NCI-H2196 treated with DMSO at 0.1 percent for 48 hours (cell line): ENCODE results near the gene RAP1GAP2.
A peak's percentile ranks its signal among the peaks of the same experiment; 100 is the strongest.
"Not testable (repeated sequence)": the region's sequence is repeated elsewhere in the genome, so short reads cannot be mapped to it uniquely, and the experiment has no call there.

Experiments
- DNase-seq: peaks from one replicate; lab custom pipeline; 2025; ENCODE audit not compliant: unreplicated experiment; lab: John Stamatoyannopoulos, UW

RAP1GAP2 gene

DNA sequence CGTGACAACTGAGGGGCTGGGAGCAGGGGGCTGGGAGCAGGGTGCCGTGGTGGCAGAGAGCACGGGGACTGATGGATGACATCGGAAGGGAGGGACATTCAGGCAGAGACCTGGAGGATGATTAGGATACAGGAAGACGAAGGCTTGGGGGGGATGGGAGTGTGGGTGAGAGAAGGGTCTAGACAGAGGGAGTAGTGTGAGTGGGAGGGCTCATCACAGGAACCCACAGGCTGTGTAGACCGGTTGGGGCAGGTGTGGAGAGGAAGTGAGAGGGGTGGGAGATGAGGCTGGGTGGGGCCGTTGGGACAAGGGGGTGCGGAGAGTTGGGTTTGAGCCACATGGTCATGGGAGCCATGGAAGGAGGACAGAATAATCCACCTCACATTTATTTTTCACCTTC, 83.8 kb downstream of the RAP1GAP2 start:
- no peak for DNase-seq

DNA sequence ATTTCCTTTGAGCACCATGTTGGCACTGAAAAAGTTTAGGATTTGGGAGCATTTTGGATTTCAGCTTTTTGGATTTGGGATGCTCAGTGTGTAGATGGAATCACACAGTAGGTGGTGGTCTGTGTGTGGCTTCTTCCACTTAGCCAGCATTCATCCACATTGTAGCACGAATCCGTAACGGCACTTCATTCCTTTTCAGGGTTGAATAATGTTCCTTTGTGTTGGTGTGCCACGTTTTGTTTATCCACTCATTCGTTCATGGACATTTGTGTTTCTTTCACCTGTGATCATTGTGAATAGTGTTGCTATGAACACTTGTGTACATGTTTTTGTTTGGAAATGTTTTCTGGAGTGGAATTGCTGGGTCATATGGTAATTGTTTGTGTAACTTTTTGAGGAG, 85.1 kb downstream of the RAP1GAP2 start:
- no peak for DNase-seq

DNA sequence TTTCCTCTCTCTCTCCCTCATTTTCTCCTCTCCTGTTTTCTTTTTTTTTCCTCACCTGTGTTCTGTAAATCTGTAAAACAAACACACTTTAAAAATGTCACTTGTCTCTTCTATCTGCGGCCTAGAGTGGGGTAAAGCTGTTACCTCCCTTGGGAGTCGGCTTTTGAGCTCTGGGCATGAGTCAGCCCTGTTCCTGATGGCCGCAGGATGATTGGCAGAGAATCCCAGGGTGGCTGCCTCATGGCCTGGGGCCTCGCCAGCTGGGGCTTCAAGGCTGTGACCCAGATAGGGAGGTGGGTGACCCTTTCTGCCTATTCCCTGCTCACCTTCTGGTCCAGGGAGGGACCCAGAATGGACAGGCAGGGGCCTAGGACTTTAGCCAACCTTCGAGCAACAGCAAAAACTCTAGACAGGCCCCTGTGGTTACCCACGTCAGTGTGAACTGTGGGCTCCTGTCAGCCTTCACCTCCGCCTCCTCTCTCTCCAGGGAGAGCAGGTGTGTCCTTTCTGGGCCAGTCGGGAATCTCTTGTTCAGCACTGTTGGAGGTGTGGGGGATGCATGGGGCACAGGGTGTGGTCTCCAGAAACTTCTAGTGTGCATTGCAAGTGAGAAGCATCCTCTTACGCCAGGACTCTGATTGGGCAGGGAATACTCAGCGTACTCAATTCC, 87.4 kb downstream of the RAP1GAP2 start:
- no peak for DNase-seq

DNA sequence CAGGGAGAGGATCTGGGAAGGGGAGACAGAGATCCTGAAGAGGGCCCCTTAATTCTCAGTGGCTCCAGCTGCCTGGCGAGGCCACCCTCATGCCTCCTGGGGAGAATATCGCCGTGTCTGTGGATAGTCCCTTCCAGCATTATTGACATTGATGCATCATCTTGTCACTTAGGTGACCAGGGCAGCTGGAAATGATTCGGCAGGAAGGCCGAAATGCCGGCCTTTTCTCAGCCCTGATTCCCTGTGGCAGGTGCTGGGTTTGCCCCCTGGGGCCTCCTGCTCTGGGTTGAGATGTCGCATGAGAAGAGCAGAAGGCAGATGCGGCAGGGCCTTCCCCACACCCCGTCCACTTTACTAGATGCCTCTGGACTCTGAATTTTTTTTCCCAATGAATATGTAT, 89.5 kb downstream of the RAP1GAP2 start:
- no peak for DNase-seq

DNA sequence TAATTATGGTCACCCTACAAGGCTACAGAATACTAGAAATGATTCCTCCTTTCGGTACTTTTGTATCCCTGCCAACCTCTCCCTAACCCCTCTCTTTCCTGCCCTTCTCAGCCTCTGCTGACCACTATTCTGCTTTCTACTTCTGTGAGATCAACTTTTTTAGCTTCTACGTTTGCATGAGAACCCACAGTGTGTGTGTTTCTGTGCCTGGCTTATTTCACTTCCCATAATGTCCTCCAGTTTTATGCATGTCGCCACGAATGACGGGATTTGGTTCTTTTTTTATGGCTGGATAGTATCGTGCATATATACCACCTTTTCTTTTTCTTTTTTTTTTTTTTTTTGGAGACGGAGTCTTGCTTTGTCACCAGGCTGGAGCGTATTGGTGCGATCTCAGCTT, 92.1 kb downstream of the RAP1GAP2 start:
- DNase-seq, result no peak

DNA sequence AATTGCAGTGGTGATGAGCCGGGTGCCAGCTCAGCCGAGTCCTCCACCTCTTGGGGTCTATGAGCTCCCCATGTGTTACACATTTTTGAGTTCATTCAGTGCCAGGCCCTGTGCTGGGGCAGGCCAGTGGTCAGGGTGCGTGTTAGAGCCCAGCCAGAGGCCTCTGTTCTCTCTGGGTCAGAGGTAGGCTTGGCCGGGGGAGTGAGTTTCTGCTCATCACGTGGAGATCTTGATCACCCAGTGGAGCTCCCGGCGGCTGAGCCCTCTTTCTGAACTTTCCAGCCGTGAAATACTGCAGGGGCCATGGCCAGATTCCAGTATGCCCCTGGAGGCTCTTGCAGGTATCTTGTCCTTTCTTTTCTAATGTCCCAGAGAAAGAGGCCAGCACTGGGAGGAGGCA, 93.0 kb downstream of the RAP1GAP2 start:
- no peak for DNase-seq

DNA sequence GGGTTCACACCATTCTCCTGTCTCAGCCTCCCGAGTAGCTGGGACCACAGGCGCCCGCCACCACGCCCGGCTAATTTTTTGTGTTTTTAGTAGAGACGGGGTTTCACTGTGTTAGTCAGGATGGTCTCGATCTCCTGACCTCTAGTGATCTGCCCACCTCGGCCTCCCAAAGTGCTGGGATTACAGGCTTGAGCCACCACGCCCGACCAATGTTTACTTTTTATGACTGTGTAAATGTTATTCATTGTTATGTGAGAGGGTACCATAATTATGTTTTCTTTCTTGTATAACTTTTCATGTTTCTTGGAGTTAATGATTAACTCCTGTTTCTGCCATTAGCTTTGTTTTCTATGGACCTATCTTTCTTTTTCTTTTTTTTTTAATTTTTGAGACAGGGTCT, 94.5 kb downstream of the RAP1GAP2 start:
- not testable (repeated sequence) for DNase-seq

DNA sequence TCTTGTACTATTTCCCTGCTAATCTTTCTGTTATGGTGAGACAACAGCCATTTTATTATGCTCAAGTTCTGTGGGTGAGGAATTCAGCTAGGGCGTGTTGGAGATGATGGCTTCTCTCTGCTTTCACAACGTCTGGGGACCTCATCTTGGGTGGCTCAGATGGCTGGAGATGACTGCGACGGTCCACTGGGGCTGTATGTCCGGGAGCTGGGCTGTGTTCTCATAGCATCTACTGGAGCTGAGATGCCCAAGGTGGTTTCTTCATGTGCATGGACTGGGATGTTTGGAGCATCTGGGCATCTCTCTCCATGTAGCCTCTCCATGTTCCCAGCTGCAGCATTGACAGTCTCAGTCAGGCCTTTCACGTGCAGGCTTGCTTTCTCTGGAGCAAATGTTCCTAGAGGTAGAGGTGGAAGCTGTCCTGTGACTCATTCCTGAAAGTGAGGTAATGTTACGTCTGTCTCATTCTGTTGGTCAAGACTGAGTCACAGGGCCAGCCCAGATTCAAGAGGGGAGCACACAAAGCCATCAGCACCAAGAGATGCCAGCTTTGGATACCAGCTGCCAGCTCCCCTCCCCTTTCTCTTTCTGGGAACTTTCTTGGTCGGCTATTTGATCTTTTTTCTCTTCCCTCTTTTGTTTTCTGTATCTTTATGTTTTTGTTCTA, 96.2 kb downstream of the RAP1GAP2 start:
- DNase-seq, result peak; percentile 55

DNA sequence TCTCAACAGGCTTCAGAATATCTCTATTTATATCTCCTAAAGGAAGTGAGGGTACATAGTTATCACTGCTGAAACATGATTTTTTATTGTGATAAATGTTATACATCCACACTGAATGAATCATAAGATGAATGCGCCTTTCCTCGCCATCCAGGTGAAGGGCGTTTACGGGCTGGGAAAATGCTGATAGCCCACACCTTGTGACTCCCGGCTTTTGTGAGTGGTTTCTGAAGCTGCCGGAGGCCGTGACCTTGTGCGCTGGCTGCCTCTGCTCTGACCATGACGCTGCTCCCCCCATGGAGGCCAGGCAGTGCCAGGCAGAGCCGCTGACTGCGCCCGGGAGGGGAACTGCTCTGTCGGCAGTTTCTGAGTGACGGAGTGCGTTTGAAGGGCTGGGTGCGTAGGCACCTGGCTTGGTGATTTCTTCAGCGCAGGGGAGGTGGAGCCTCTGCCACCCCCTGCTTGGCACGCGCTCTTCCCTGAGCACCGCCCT, 97.2 kb downstream of the RAP1GAP2 start:
- DNase-seq, result no peak

DNA sequence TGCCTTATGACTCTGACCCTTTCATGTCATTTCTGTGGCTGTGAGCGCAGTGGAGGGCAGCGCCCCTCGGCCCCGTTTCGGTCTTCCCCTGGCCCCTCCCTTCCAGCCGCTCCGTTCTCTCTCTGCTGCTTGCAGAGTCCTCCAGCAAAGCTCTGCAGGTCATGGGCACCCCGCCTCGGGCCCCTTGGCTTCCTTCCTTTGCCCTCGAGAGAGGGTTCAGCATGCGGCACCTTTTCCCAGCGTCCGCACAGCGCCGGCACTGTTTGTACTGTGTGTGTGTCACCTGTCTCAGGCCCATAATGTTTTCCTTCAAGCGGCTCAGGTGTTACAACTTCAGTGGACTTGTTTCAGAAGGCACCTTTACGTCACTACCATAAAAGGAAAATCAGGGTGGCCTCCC, 98.5 kb downstream of the RAP1GAP2 start:
- DNase-seq, result no peak

DNA sequence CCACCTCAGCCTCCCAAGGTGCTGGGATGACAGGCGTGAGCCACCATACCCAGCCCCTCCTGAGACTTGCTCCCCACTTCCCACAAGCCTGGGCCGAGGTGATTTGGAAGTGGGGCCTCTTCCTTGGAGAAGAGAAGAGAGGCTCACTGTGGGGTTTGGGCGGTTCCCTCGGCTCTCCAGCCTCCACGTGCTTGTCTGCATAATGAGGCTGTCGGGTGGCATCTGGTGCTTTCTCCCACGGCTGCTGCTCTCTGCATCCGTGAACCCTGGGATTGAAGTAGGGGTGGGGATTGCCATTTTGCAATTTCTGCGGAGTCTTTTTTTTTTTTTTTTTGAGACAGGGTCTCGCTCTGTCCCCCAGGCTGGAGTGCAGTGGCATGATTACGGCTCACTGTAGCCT, 101.4 kb downstream of the RAP1GAP2 start:
- no peak for DNase-seq

DNA sequence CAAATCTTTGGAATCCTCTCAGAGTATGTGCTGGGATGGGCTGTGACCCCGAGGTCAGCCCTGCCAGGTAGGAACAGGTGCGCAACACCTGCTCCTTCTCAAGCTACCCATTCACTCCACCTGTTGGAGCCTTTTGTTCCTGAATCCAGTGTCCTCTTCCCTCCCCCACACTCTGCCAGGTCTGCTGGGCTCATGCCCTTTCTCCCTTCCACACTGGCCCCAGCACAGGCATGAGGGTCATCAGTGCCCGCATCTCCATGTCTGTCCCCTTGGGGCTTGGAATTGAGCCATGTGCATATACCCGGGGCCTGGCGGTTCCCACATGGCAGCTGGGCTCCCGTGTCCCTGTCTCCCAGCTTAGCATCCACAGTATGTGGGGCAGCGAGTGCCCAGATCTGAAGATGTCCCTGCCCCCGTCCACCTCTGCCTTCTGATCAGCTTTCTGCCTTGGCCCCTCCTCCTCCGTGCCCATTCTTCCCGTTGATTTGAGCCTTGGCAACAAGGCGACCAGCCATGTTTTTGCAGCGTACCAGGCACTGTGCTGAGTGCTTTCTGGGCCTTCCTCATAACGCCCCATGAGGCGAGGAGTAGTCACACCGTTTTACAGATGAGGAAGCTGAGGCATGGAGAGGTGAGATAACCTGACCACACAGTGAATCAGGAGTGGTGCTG, 102.2 kb downstream of the RAP1GAP2 start:
- peak; percentile 50 for DNase-seq

DNA sequence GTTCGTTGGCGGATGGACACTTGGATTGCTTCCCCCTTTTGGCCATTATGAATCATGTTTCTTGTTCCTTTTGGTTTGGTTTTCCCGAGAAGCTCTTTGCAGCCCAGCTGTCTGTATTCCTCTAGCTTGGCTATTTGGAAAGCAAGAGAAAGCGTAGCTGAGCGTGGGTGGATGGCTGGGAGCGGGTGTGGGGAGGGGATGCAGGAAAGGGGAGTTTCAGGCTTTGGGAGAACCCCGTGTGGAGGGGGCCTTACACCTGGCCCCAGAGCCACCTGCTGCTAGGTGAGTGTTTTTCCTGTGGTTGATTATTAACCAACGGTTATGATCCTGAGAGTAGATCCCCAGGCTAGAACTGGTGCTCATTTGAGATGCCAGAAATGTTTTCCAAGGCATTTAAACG, 103.7 kb downstream of the RAP1GAP2 start:
- no peak for DNase-seq

DNA sequence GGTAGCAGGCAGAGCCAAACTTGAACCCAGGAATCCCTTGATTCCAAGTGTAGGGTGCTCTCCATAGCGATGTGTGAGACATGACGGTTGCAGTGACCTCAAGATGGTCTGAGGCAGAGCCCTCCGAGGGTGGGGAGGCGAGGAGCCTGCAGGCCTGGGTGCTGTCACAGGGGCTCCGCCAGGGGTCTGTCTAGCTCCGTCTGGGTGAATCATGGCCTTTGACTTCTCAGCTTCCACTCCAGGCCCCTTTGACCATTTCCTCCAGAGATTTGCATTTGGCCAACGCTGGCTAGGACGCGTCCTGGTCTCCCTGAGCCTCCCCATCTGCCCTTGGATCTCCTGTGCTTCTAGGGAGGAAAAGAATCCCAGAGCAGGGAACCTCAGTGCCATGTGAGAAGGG, 104.6 kb downstream of the RAP1GAP2 start:
- DNase-seq, result no peak

DNA sequence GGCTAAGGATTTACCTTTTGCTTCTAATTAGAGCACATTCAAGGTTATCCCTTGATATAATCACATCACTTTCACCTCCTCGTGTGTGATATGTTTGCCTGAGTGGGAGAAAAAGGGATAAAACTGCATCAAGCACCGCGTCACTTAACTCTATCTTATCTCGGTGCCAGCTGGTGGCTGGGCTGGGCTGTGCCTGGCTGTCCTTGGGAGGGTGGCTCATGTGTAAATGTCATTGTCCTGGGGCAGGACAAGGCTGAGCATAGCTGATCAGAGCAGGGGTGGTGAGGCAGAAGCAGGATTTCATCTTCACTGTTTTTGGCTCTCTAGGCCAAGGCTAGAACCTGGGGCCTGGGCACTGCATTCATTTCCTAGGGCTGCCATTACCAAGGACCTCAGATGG, 105.3 kb downstream of the RAP1GAP2 start:
- DNase-seq, result no peak

DNA sequence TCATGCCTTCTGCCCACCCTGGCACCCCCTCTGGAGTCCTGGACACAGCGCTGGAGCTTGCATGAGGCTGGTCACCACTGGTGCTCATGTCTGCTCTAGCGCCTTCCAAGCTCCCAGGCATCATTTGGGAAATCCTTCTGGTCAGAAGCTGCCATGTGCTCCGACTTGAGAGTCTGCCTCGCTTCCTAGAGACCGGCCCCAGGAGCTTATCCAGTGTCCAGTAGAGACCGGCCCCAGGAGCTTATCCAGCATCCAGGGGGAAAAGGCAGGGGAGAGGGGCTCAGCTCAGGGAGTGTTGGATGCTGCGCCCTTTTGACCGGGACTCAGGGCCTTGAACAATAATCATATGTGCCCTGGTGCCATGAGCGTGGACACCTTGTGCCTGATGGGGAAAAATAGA, 106.3 kb downstream of the RAP1GAP2 start:
- no peak for DNase-seq

DNA sequence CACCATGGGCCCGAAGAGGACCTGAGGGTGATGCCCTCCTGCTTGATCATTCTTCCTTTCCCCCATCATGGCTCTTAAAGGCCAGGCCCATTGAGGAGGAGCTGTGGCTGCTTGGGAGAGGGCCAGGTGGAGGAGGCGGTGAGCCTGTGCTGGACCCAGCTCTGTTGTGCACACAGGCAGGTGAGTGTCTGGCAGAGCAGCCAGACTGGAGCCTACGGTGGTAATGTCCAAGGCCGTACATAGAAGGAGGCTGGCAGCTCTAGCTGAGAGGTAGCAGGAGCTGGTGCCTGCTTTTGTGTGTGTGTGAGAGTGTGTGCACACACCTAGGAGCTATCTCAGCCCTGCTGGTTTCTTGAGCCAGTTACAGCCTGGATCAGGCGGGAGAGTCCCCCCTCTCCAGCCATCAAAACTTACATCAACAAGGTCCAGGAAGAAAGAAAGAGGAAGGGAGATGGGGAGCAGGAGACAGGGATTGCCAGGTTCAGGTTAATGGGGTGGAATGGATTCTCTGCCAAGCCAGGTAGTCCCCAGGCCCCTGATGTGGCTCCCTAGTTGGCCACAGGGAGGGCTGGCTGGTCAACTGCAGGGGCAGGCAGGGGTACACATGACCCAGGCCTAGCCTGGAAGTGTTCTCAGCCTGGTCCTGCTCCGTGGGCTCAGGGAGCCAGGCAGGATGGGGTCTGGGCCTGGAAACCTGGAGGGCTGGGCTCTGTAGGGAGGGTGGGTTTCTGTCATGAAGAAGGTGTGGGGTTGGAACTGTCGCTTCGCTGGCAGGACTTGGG, 107.1 kb downstream of the RAP1GAP2 start:
- DNase-seq, result peak; percentile 54

DNA sequence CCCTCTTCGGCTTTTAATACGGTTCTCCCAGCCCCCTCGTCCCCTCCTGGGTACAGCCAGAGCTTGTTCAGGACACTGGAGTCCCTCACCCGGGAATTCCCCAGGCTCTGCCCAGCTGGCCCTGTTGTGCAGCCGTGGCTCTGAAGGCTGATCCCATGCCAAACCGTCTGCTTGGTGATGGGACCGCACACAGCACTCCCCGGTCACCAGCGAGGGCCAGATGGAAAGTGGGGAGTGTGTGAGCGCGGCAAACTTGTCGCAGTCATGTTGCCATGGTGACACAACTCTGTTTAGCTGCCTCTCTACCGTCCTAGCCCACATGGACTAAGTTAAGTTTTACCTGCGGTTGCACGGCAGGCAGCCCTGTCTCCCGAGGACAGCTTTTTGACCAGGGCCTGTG, 107.9 kb downstream of the RAP1GAP2 start:
- no peak for DNase-seq

DNA sequence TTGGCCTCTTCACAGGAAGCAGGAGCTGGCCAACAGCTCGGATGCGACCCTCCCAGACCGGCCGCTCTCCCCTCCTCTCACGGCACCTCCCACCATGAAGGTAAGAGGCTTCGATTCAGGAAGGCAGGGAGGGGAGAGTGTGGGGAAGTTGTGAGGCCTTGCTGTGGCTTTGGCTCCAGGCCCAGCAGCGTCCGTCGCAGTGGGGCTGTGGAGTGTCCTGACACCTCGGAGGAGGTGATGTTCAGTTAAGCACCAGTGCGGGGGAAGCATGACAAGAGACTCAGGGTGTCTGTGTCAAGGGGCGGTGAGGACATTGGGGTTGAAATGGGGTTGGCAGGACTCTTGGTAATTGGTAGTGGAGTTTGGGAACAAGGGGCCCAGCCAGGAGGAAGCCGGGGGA, 109.0 kb downstream of the RAP1GAP2 start:
- DNase-seq, result no peak

DNA sequence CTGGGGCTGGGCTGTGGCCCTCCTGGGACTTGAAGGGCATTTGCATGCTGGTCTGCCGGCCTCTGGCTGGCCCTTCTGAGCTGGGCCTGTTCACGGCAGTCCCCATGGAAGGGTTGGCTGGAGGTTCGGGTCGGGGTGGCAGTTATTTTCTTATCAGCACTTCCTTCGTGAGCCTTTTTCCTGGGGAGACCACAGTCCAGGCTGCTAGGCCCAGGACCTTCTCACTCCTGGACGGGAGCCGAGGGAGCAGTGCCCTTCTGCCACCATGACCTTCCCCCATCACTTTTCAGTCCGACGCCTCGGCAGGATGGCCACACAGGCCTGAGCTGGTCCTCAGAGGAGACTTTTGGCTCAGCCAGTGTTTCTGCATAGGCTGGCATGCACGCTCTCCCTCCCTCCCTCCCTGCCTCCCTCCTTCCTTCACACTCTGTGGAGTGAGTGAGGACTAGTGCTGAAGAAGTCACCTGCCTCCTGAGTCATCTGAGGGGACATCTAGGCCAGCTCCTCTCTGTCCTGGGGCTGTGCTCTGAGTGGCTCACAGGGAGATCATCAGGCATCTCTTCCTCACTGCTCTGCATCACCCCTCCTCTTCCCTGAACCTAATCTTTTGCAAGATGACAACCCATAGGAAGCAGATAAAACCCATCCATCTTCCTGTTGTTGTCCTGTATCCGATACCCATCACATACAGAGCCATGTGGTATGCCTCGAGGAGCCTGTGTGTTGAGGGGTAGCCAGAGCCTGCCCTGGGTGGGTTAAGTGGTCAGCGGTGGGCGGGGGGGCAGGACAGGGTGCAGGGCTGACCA, 109.7 kb downstream of the RAP1GAP2 start:
- no peak for DNase-seq

DNA sequence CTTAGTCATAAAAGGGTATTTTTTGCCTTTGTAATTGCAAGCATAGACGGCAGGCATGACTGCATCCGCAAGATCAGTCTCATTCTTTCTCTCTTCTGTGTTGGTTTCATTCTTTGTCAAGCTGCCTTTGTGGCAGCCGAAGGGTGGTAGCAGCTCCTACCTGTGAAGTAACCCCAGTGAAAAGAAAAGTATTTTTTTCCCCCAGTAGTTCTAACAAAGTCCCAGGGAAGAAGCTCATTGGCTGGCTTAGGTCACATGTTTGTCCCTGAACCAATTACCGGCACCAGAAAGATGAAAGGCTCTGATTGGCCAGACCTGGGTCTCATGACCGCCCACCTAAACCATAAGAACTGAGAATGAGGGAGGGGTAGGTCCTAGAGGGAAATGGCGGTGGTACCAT, 110.7 kb downstream of the RAP1GAP2 start:
- DNase-seq, result no peak
